Measurements from ENCODE around the gene POLE2. TPM values are rescaled to one million over a fixed set of nuclear protein-coding genes. Genes with fewer than 3 reads are reported as not detected.
A peak's percentile ranks its signal among the peaks of the same experiment; 100 is the strongest.

POLE2 gene
- total and polyA plus RNA-seq, 2 of the 13 experiments (the other 11 are each of a cell fraction or from before 2014, with no cell fraction given) = 16.6 to 37.0 TPM

DNA sequence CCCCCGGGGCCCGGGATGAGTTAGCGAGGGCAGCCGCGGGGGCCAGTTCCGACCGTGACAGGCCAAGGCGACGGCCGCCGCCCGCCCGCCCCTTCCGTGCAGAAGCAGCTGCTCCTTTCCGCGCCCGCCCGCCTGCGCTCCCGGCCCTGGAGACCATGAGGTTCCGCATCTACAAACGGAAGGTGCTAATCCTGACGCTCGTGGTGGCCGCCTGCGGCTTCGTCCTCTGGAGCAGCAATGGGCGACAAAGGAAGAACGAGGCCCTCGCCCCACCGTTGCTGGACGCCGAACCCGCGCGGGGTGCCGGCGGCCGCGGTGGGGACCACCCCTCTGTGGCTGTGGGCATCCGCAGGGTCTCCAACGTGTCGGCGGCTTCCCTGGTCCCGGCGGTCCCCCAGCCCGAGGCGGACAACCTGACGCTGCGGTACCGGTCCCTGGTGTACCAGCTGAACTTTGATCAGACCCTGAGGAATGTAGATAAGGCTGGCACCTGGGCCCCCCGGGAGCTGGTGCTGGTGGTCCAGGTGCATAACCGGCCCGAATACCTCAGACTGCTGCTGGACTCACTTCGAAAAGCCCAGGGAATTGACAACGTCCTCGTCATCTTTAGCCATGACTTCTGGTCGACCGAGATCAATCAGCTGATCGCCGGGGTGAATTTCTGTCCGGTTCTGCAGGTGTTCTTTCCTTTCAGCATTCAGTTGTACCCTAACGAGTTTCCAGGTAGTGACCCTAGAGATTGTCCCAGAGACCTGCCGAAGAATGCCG is 66.7 kb downstream of the POLE2 start (continued):
- no peak for TF ChIP-seq CEBPZ (IDR thresholded peaks at IDR 0.05; ENCODE audit: low read length)
- TF ChIP-seq, protein P1, sequence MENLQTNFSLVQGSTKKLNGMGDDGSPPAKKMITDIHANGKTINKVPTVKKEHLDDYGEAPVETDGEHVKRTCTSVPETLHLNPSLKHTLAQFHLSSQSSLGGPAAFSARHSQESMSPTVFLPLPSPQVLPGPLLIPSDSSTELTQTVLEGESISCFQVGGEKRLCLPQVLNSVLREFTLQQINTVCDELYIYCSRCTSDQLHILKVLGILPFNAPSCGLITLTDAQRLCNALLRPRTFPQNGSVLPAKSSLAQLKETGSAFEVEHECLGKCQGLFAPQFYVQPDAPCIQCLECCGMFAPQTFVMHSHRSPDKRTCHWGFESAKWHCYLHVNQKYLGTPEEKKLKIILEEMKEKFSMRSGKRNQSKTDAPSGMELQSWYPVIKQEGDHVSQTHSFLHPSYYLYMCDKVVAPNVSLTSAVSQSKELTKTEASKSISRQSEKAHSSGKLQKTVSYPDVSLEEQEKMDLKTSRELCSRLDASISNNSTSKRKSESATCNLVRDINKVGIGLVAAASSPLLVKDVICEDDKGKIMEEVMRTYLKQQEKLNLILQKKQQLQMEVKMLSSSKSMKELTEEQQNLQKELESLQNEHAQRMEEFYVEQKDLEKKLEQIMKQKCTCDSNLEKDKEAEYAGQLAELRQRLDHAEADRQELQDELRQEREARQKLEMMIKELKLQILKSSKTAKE (CRISPR knock-in tag; IDR thresholded peaks at IDR 0.05; ENCODE audit: borderline replicate concordance) = no peak
- no peak for TF ChIP-seq ZNF3 (CRISPR knock-in tag; IDR thresholded peaks at IDR 0.05)
- TF ChIP-seq ZNF883 (CRISPR knock-in tag; IDR thresholded peaks at IDR 0.05; ENCODE audit: not compliant biosample characterization) = peak; percentile 56
- no peak for TF ChIP-seq KLF11 (CRISPR knock-in tag; IDR thresholded peaks at IDR 0.05)
- no peak for TF ChIP-seq NFKB2 (CRISPR knock-in tag; IDR thresholded peaks at IDR 0.05; ENCODE audit: borderline replicate concordance)
- no peak for TF ChIP-seq ZBTB8A (CRISPR knock-in tag; IDR thresholded peaks at IDR 0.05; ENCODE audit: borderline replicate concordance, low read depth)
- TF ChIP-seq ASH2L (IDR thresholded peaks at IDR 0.05; ENCODE audit: insufficient read length, low read depth, low read length) = no peak
- TF ChIP-seq, protein P2, sequence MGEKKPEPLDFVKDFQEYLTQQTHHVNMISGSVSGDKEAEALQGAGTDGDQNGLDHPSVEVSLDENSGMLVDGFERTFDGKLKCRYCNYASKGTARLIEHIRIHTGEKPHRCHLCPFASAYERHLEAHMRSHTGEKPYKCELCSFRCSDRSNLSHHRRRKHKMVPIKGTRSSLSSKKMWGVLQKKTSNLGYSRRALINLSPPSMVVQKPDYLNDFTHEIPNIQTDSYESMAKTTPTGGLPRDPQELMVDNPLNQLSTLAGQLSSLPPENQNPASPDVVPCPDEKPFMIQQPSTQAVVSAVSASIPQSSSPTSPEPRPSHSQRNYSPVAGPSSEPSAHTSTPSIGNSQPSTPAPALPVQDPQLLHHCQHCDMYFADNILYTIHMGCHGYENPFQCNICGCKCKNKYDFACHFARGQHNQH (CRISPR knock-in tag; IDR thresholded peaks at IDR 0.05) = no peak; the same call in 1 of the 2 replicates
- no peak for TF ChIP-seq CCAR2 (optimal IDR thresholded peaks at IDR 0.05; ENCODE audit: low read depth, low read length)
- TF ChIP-seq, protein P3, sequence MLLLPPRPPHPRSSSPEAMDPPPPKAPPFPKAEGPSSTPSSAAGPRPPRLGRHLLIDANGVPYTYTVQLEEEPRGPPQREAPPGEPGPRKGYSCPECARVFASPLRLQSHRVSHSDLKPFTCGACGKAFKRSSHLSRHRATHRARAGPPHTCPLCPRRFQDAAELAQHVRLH (CRISPR knock-in tag; IDR thresholded peaks at IDR 0.05; ENCODE audit: borderline replicate concordance, low read depth) = no peak
- TF ChIP-seq POLR2AphosphoS2 (IDR thresholded peaks at IDR 0.05; ENCODE audit: low read depth, low read length) = no peak
- peak; percentile 61; the same call in 1 of the 2 replicates for TF ChIP-seq ZNF547 (CRISPR knock-in tag; IDR thresholded peaks at IDR 0.05)
- TF ChIP-seq, protein P4, sequence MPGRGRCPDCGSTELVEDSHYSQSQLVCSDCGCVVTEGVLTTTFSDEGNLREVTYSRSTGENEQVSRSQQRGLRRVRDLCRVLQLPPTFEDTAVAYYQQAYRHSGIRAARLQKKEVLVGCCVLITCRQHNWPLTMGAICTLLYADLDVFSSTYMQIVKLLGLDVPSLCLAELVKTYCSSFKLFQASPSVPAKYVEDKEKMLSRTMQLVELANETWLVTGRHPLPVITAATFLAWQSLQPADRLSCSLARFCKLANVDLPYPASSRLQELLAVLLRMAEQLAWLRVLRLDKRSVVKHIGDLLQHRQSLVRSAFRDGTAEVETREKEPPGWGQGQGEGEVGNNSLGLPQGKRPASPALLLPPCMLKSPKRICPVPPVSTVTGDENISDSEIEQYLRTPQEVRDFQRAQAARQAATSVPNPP (CRISPR knock-in tag; IDR thresholded peaks at IDR 0.05) = peak; percentile 20; the same call in 1 of the 2 replicates
- TF ChIP-seq SKI (IDR thresholded peaks at IDR 0.05; ENCODE audit: partially characterized antibody) = no peak
- TF ChIP-seq SRSF1 (optimal IDR thresholded peaks at IDR 0.05; ENCODE audit: low read depth, low read length) = no peak
- no peak for TF ChIP-seq NCOA2 (CRISPR knock-in tag; IDR thresholded peaks at IDR 0.05)
- TF ChIP-seq HOMEZ (CRISPR knock-in tag; IDR thresholded peaks at IDR 0.05; ENCODE audit: low read depth) = no peak
- TF ChIP-seq SPEN (CRISPR knock-in tag; IDR thresholded peaks at IDR 0.05; ENCODE audit: low read depth) = no peak
